EL (cell line): ENCODE measurements around the gene SLC38A3.

Source experiments
- DNase-seq: peaks from one replicate; pipeline ENCODE4 v3.0.0-alpha.2; 2016

SLC38A3 gene

GRCh38 chr3:50269977-50270413 lies 64.9 kb downstream of the SLC38A3 start:
- DNase-seq: peak; percentile 78

GRCh38 chr3:50270422-50271224 lies 65.6 kb downstream of the SLC38A3 start:
- peak; percentile 59 for DNase-seq
